ENCODE data around the gene CACNB1.

DNA sequence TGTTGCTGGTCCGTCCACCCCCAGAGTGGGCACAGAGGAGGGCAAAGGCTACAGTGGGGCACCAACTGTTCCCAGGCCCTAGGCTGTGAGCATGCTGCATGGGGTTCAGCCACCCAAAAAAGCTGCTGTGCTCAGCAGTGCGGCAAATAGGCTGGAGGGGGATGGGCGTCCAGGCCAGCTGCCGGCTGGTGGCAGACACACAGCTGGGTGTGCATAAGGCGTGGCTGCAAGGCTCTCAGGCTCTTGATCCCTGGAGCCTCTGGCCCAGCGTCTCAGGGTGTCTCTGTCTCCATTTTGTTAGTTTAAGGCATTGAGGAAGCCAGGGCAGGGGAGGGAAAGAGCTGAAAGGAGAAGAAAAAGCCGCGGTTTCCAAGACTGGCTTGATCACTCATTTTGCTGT lies 11.4 kb upstream of the CACNB1 start:
- TF ChIP-seq, protein P1, sequence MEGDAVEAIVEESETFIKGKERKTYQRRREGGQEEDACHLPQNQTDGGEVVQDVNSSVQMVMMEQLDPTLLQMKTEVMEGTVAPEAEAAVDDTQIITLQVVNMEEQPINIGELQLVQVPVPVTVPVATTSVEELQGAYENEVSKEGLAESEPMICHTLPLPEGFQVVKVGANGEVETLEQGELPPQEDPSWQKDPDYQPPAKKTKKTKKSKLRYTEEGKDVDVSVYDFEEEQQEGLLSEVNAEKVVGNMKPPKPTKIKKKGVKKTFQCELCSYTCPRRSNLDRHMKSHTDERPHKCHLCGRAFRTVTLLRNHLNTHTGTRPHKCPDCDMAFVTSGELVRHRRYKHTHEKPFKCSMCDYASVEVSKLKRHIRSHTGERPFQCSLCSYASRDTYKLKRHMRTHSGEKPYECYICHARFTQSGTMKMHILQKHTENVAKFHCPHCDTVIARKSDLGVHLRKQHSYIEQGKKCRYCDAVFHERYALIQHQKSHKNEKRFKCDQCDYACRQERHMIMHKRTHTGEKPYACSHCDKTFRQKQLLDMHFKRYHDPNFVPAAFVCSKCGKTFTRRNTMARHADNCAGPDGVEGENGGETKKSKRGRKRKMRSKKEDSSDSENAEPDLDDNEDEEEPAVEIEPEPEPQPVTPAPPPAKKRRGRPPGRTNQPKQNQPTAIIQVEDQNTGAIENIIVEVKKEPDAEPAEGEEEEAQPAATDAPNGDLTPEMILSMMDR (IDR thresholded peaks at IDR 0.05), result no peak
- no peak for TF ChIP-seq POLR2A (IDR thresholded peaks at IDR 0.05)

Measured in adrenal gland (tissue), 5 donors.